GM13977 (cell line): ENCODE measurements around the gene WDR7.

Source experiments
- DNase-seq: peaks from one replicate; pipeline ENCODE4 v3.0.0; 2012; ENCODE audit warnings: low spot score
- CTCF ChIP-seq: IDR thresholded peaks from 2 replicates; pipeline ENCODE4 v1.5.1; 2012; ENCODE audit warnings: mild to moderate bottlenecking, control low read depth; ENCODE audit not compliant: insufficient read depth; ENCODE audit errors: extremely low read depth, missing control alignments
- in situ Hi-C: fragments of 300-500 bp; cut with MboI; formaldehyde crosslinking; loops from one replicate; pipeline ENCODE4 v1.12.0; 2022; ENCODE audit warnings: low sequenced_read_pairs, low pct_unique_long_range_greater_than_20kb, mixed read lengths, inconsistent platforms; ENCODE audit not compliant: unreplicated experiment

WDR7 gene

GRCh38 chr18:56870982-56871381 is 219.8 kb downstream of the WDR7 start:
- no peak for TF ChIP-seq CTCF
- DNase-seq, result no peak
- in situ Hi-C loops, result loop anchor here (25.0 kb wide), 1 partner anchor 566 kb away; the partner anchor contains the start of gene ONECUT2

- in situ Hi-C loops, result loop anchor here (25.0 kb wide), 1 partner anchor 565 kb away; the partner anchor contains the start of gene ONECUT2
- TF ChIP-seq CTCF, result no peak
- no peak for DNase-seq
Measured at GRCh38 chr18:56872140-56872539, 221.0 kb downstream of the WDR7 start.

- TF ChIP-seq CTCF, result no peak
- DNase-seq, result no peak
- in situ Hi-C loops, result loop anchor here (25.0 kb wide), 1 partner anchor 564 kb away; the partner anchor contains the start of gene ONECUT2
Measured at GRCh38 chr18:56873441-56874140, 222.4 kb downstream of the WDR7 start.

GRCh38 chr18:56878711-56879110 is 227.6 kb downstream of the WDR7 start:
- TF ChIP-seq CTCF, result no peak
- DNase-seq, result no peak
- in situ Hi-C loops, result no loop called here

GRCh38 chr18:56884511-56884910 is 233.4 kb downstream of the WDR7 start:
- DNase-seq, result no peak
- TF ChIP-seq CTCF, result no peak
- in situ Hi-C loops, result no loop called here

- in situ Hi-C loops, result no loop called here
- TF ChIP-seq CTCF, result no peak
Measured at GRCh38 chr18:56888978-56889377, 237.8 kb downstream of the WDR7 start.

GRCh38 chr18:56889621-56890020 is 238.5 kb downstream of the WDR7 start:
- DNase-seq, result no peak
- TF ChIP-seq CTCF, result no peak
- in situ Hi-C loops, result no loop called here

More at GRCh38 chr18:56888978-56889377, 237.8 kb downstream of the WDR7 start:
- DNase-seq, result no peak
